Ishikawa (cell line): Measurements from ENCODE around the gene ZBTB21.

Experiments used
- CEBPB ChIP-seq: IDR thresholded peaks from 2 replicates; pipeline ENCODE4 v1.6.1; 2012
- CREB1 ChIP-seq: IDR thresholded peaks from 2 replicates; pipeline ENCODE4 v1.6.1; 2012; ENCODE audit warnings: low read depth
- EGR1 ChIP-seq: IDR thresholded peaks from 2 replicates; pipeline ENCODE4 v1.6.1; 2012
- EP300 ChIP-seq: IDR thresholded peaks from 2 replicates; pipeline ENCODE4 v1.6.1; 2012; ENCODE audit warnings: borderline replicate concordance
- FOXM1 ChIP-seq: IDR thresholded peaks from 2 replicates; pipeline ENCODE4 v1.6.1; 2012; ENCODE audit warnings: low read depth, borderline replicate concordance
- MAX ChIP-seq: IDR thresholded peaks from 2 replicates; pipeline ENCODE4 v1.6.1; 2012
- NFIC ChIP-seq: IDR thresholded peaks from 2 replicates; pipeline ENCODE4 v1.6.1; 2012
- RAD21 ChIP-seq: IDR thresholded peaks from 2 replicates; pipeline ENCODE4 v1.6.1; 2012; ENCODE audit warnings: low read depth
- REST ChIP-seq: IDR thresholded peaks from 2 replicates; pipeline ENCODE4 v1.6.1; 2012; ENCODE audit warnings: low read depth, mild to moderate bottlenecking
- TAF1 ChIP-seq: IDR thresholded peaks from 2 replicates; pipeline ENCODE4 v1.6.1; 2012; ENCODE audit warnings: low read depth, mild to moderate bottlenecking
- TCF12 ChIP-seq: IDR thresholded peaks from 2 replicates; pipeline ENCODE4 v1.6.1; 2012; ENCODE audit warnings: low read depth
- TEAD4 ChIP-seq: IDR thresholded peaks from 2 replicates; pipeline ENCODE4 v1.6.1; 2012
- USF1 ChIP-seq: IDR thresholded peaks from 2 replicates; pipeline ENCODE4 v1.6.1; 2012
- YY1 ChIP-seq: IDR thresholded peaks from 2 replicates; pipeline ENCODE4 v1.6.1; 2012; ENCODE audit warnings: low read depth
- ZBTB7A ChIP-seq: IDR thresholded peaks from 2 replicates; pipeline ENCODE4 v1.6.1; 2012; ENCODE audit warnings: low read depth

The ZBTB21 gene

GRCh38 chr21:41972511-41973205 is 37.5 kb downstream of the ZBTB21 start:
- TF ChIP-seq TAF1 = no peak

- TF ChIP-seq EGR1 = no peak
- TF ChIP-seq ZBTB7A = no peak
- no peak for TF ChIP-seq NFIC
- no peak for TF ChIP-seq EP300
- TF ChIP-seq TCF12 = no peak
- TF ChIP-seq TEAD4 = no peak
- TF ChIP-seq CREB1 = no peak
- TF ChIP-seq YY1 = no peak
- no peak for TF ChIP-seq RAD21
- TF ChIP-seq MAX = no peak
- TF ChIP-seq CEBPB = no peak
Measured at GRCh38 chr21:41971891-41972290, 38.3 kb downstream of the ZBTB21 start.

GRCh38 chr21:41970751-41971653 is 39.2 kb downstream of the ZBTB21 start:
- TF ChIP-seq YY1 (no peak), NFIC (no peak), CREB1 (no peak), REST (no peak), CEBPB (no peak), USF1 (no peak), ZBTB7A (no peak), TAF1 (no peak), EGR1 (no peak), TCF12 (no peak), EP300 (no peak), MAX (no peak)

- TF ChIP-seq USF1 (no peak), TCF12 (no peak), FOXM1 (no peak), YY1 (no peak), EGR1 (no peak), CEBPB (no peak), ZBTB7A (no peak), REST (no peak), MAX (no peak), TAF1 (no peak), TEAD4 (no peak)
Measured at GRCh38 chr21:41970106-41970391, 40.1 kb downstream of the ZBTB21 start.

GRCh38 chr21:41967708-41968107 is 42.5 kb downstream of the ZBTB21 start:
- TF ChIP-seq TAF1 (no peak), RAD21 (no peak), NFIC (no peak), TCF12 (no peak), TEAD4 (no peak), USF1 (no peak), CEBPB (no peak), CREB1 (no peak), ZBTB7A (no peak), YY1 (no peak), EP300 (no peak), REST (no peak), FOXM1 (no peak), EGR1 (no peak), MAX (no peak)
